Testis (tissue), 2 donors: ENCODE data around the gene ELF5.

ENCODE experiments used
- CTCF ChIP-seq, 3 experiments: fragments of 450-650 bp in 2 of 3; fragments of 200-600 bp in 1 of 3; sonication (generic) in 1 of 3; IDR thresholded peaks; one replicate each; pipeline ENCODE4 v1.5.1; 2016 to 2019; ENCODE audit warnings: antibody characterized with exemption in 3 of 3, mild to moderate bottlenecking in 2 of 3, moderate library complexity in 1 of 3
- POLR2A ChIP-seq: fragments of 450-650 bp; IDR thresholded peaks from one replicate; pipeline ENCODE4 v1.6.1; 2017; ENCODE audit warnings: antibody characterized with exemption, mild to moderate bottlenecking, moderate library complexity

GRCh38 chr11:34548278-34548677 is 34.7 kb upstream of the ELF5 start:
- no peak for TF ChIP-seq CTCF (IDR thresholded peaks at IDR 0.05)
- no peak for TF ChIP-seq POLR2A
